H1 (cell line): ENCODE data around the gene ASCL5. TPM values are rescaled to one million over a fixed set of nuclear protein-coding genes. Genes with fewer than 3 reads are reported as not detected.

Experiments
- CTCF ChIA-PET: fragments of 300-600 bp; sonication (Branson Sonifier 250); formaldehyde crosslinking; loops from one replicate; lab custom pipeline; 2021; ENCODE audit not compliant: partially characterized antibody; lab: Charles Lee
- POLR2A ChIA-PET: fragments of 300-600 bp; sonication (Branson Sonifier 250); formaldehyde crosslinking; loops from one replicate; lab custom pipeline; 2021; ENCODE audit warnings: inconsistent platforms; ENCODE audit not compliant: partially characterized antibody; lab: Charles Lee
- DNase-seq, 2 experiments: peaks; one replicate each; pipeline versions ENCODE4 v3.0.0 to v3.0.0-alpha.2; 2010 to 2022; ENCODE audit warnings: low spot score in 2 of 2, low read depth in 1 of 2, mixed read lengths in 1 of 2
- FAIRE-seq: peaks from 2 replicates; lab custom pipeline; 2011; peaks lifted over from hg19 to GRCh38; lab: Jason Lieb, UNC
- H2AFZ ChIP-seq: 2 replicates; pipeline ENCODE4 v1.8.1; 2012; ENCODE audit warnings: low read length, inconsistent platforms
- H2AK5ac ChIP-seq: 2 replicates; pipeline ENCODE4 v1.6.1; 2013; ENCODE audit warnings: low read depth, low read length
- H2BK120ac ChIP-seq: replicated peaks from 2 replicates; pipeline ENCODE3; 2013; ENCODE audit warnings: low read depth, low read length, inconsistent platforms
- H2BK12ac ChIP-seq: 2 replicates; pipeline ENCODE4 v1.6.1; 2013; ENCODE audit warnings: low read depth, low read length
- H2BK15ac ChIP-seq: 2 replicates; pipeline ENCODE4 v1.6.1; 2013; ENCODE audit warnings: low read length
- H2BK20ac ChIP-seq: 2 replicates; pipeline ENCODE4 v1.6.1; 2013; ENCODE audit warnings: low read length
- H2BK5ac ChIP-seq: 2 replicates; pipeline ENCODE4 v1.6.1; 2013; ENCODE audit warnings: low read depth, low read length
- H3K14ac ChIP-seq: 2 replicates; pipeline ENCODE4 v1.6.1; 2013; ENCODE audit warnings: inconsistent platforms; ENCODE audit not compliant: insufficient read length
- H3K18ac ChIP-seq: 2 replicates; pipeline ENCODE4 v1.6.1; 2013; ENCODE audit warnings: low read length; ENCODE audit errors: extremely low read depth
- H3K23ac ChIP-seq: 2 replicates; pipeline ENCODE4 v1.6.1; 2013; ENCODE audit warnings: inconsistent platforms; ENCODE audit not compliant: insufficient read length
- H3K23me2 ChIP-seq: 2 replicates; pipeline ENCODE4 v1.6.1; 2013; ENCODE audit warnings: low read depth, low read length
- H3K27ac ChIP-seq: 2 replicates; pipeline ENCODE4 v1.6.1; 2011; ENCODE audit warnings: low read depth, low read length, inconsistent platforms
- H3K27me3 ChIP-seq, 4 experiments: replicated peaks in 1 of 4; 1 replicate in 1 of 4; 2 replicates in 3 of 4; pipeline versions ENCODE4 v1.6.1 to v1.8.1; 2011 to 2013; ENCODE audit warnings: low read length in 3 of 4, mild to moderate bottlenecking in 3 of 4, inconsistent platforms in 2 of 4, mixed read lengths in 2 of 4, moderate library complexity in 1 of 4; ENCODE audit not compliant: control insufficient read depth in 3 of 4, insufficient read depth in 3 of 4; ENCODE audit errors: extremely low read depth in 1 of 4
- H3K36me3 ChIP-seq, 4 experiments: 2 replicates each; pipeline versions ENCODE4 v1.6.1 to v1.8.1; 2011 to 2013; ENCODE audit warnings: mild to moderate bottlenecking in 4 of 4, low read length in 3 of 4, moderate library complexity in 2 of 4, control low read depth in 1 of 4, inconsistent platforms in 1 of 4; ENCODE audit not compliant: insufficient read depth in 4 of 4, control insufficient read depth in 2 of 4
- H3K4ac ChIP-seq: replicated peaks from 2 replicates; pipeline ENCODE3; 2013; ENCODE audit warnings: low read length, low read depth, mixed read lengths, inconsistent platforms; ENCODE audit not compliant: insufficient read length
- H3K4me1 ChIP-seq, 4 experiments: replicated peaks in 1 of 4; 1 replicate in 1 of 4; 2 replicates in 3 of 4; pipeline versions ENCODE4 v1.6.1 to v1.8.1; 2011 to 2013; ENCODE audit warnings: low read length in 3 of 4, inconsistent platforms in 2 of 4, mixed read lengths in 1 of 4; ENCODE audit not compliant: insufficient read depth in 4 of 4, control insufficient read depth in 3 of 4
- H3K4me2 ChIP-seq, 2 experiments: 2 replicates each; pipeline versions ENCODE4 v1.6.1 to v1.8.1; 2011 to 2013; ENCODE audit warnings: low read depth in 2 of 2, low read length in 2 of 2, control low read depth in 1 of 2, inconsistent platforms in 1 of 2, mild to moderate bottlenecking in 1 of 2; ENCODE audit not compliant: insufficient read depth in 1 of 2
- H3K4me3 ChIP-seq, 4 experiments: fragments of 200-600, 300-600 bp in 1 of 4; sonication (generic), shearing (Covaris generic), sonication (Bioruptor Twin) in 1 of 4; 2 replicates each; pipeline versions ENCODE4 v1.5.1 to v1.8.1; 2011 to 2016; ENCODE audit warnings: low read length in 4 of 4, low read depth in 3 of 4, control low read depth in 2 of 4, inconsistent platforms in 2 of 4, mild to moderate bottlenecking in 2 of 4, mixed read lengths in 1 of 4, moderate library complexity in 1 of 4; ENCODE audit not compliant: insufficient read depth in 2 of 4; ENCODE audit errors: extremely low read depth in 1 of 4
- H3K56ac ChIP-seq: replicated peaks from 2 replicates; pipeline ENCODE3; 2013; ENCODE audit warnings: low read depth, mild to moderate bottlenecking, mixed read lengths, low read length, inconsistent platforms; ENCODE audit not compliant: insufficient read length
- H3K79me1 ChIP-seq: 2 replicates; pipeline ENCODE4 v1.6.1; 2013; ENCODE audit warnings: low read depth, low read length, control low read depth
- H3K79me2 ChIP-seq, 2 experiments: 2 replicates each; pipeline versions ENCODE4 v1.6.1 to v1.8.1; 2012 to 2013; ENCODE audit warnings: low read length in 2 of 2, mild to moderate bottlenecking in 2 of 2, inconsistent platforms in 1 of 2; ENCODE audit not compliant: insufficient read depth in 2 of 2, control insufficient read depth in 1 of 2
- H3K9ac ChIP-seq, 4 experiments: replicated peaks in 1 of 4; 1 replicate in 1 of 4; 2 replicates in 3 of 4; pipeline versions ENCODE4 v1.6.1 to v1.8.1; 2011 to 2013; ENCODE audit warnings: low read depth in 3 of 4, low read length in 3 of 4, control low read depth in 2 of 4, mild to moderate bottlenecking in 2 of 4, moderate library complexity in 2 of 4, inconsistent platforms in 1 of 4; ENCODE audit errors: extremely low read depth in 1 of 4
- H3K9me3 ChIP-seq, 2 experiments: 2 replicates each; pipeline versions ENCODE4 v1.6.1 to v1.8.1; 2012 to 2013; ENCODE audit warnings: mild to moderate bottlenecking in 2 of 2, moderate library complexity in 2 of 2, control low read depth in 1 of 2, inconsistent platforms in 1 of 2, low read depth in 1 of 2, low read length in 1 of 2, mixed read lengths in 1 of 2; ENCODE audit not compliant: insufficient read depth in 2 of 2
- H4K20me1 ChIP-seq, 2 experiments: replicated peaks in 1 of 2; 2 replicates each; pipeline versions ENCODE3 to v1.8.1; 2011 to 2013; ENCODE audit warnings: inconsistent platforms in 2 of 2, low read length in 2 of 2, mild to moderate bottlenecking in 1 of 2; ENCODE audit not compliant: insufficient read depth in 2 of 2, control insufficient read depth in 1 of 2
- H4K5ac ChIP-seq: 2 replicates; pipeline ENCODE4 v1.6.1; 2013; ENCODE audit warnings: low read length, low read depth, mixed read lengths, inconsistent platforms; ENCODE audit not compliant: insufficient read length
- H4K8ac ChIP-seq: 2 replicates; pipeline ENCODE4 v1.8.0; 2013; ENCODE audit warnings: mild to moderate bottlenecking, moderate library complexity, low read length, inconsistent platforms; ENCODE audit not compliant: insufficient read depth; ENCODE audit errors: extremely low read depth
- H4K91ac ChIP-seq: replicated peaks from 2 replicates; pipeline ENCODE3; 2013; ENCODE audit warnings: low read length, mixed read lengths, inconsistent platforms; ENCODE audit not compliant: insufficient read length
- CHD2 ChIP-seq: IDR thresholded peaks from 2 replicates; pipeline ENCODE4 v1.6.1; 2012; ENCODE audit warnings: low read length, improper control_type of control experiment
- RAD21 ChIP-seq, 2 experiments: IDR thresholded peaks in 1 of 2; conservative IDR thresholded peaks in 1 of 2; 2 replicates each; pipeline ENCODE4 v1.6.1; 2011; ENCODE audit warnings: low read depth in 2 of 2, low read length in 2 of 2, improper control_type of control experiment in 1 of 2, inconsistent platforms in 1 of 2, mild to moderate bottlenecking in 1 of 2, moderate library complexity in 1 of 2
- SP1 ChIP-seq: IDR thresholded peaks from 2 replicates; pipeline ENCODE4 v1.6.1; 2011; ENCODE audit warnings: low read depth, low read length
- WGBS, 2 experiments: shearing (Covaris generic) in 1 of 2; methylation state at CpG; one replicate each; pipeline versions ENCODE4 v1.1.6 to v1.1.7; 2013 to 2015; ENCODE audit warnings: low lambda C conversion rate in 2 of 2, mixed read lengths in 2 of 2, inconsistent platforms in 1 of 2, low coverage in 1 of 2, missing lambda C conversion rate in 1 of 2; ENCODE audit not compliant: insufficient replicate concordance in 2 of 2, insufficient coverage in 1 of 2, insufficient read length in 1 of 2; ENCODE audit errors: extremely low coverage in 1 of 2, missing lambda C conversion rate in 1 of 2; 5-methylcytosine and 5-hydroxymethylcytosine counted together
- polyA plus RNA-seq, 7 experiments: library from polyadenylated mRNA; depleted of rRNA in 3 of 7; stranded (reverse) in 5 of 7; unstranded in 2 of 7; fragments of >200 nt in 5 of 7; fragments of 200-250 nt in 2 of 7; gene quantifications; 1 replicate in 5 of 7; 2 replicates in 1 of 7; 4 replicates in 1 of 7; pipeline versions ENCODE4 v1.2.1 to v1.2.3, GENCODE V29; 2011 to 2013; ENCODE audit warnings: missing spikeins in 2 of 7, mixed read lengths in 2 of 7
- total RNA-seq: library from RNA; stranded (reverse); fragmentation: NEBNext Ultra II Directional; extraction: Animal tissue kit (Norgen Biotek cat#: 25700); gene quantifications from 2 replicates; pipeline ENCODE4 v1.2.1, GENCODE V29; 2021

ASCL5 gene
- total and polyA plus RNA-seq, 2 of the 8 experiments (the other 6 are each of a cell fraction or from before 2014, with no cell fraction given) = 0.29 to 0.41 TPM

- Histone ChIP-seq H4K91ac (no peak overlapping the region), H3K4me2 (no peak overlapping the region), H3K18ac (no peak overlapping the region), H3K4me3 (no peak overlapping the region), H3K27ac (no peak overlapping the region), H2BK20ac (no peak overlapping the region), H2BK15ac (no peak overlapping the region), H3K4me1 (no peaks in the 10 kb centered on the region), H3K36me3 (no peaks in the 10 kb centered on the region), H4K8ac (no peak overlapping the region), H3K23me2 (no peaks in the 10 kb centered on the region), H2AFZ (no peak overlapping the region), H3K27me3 (no peaks in the 10 kb centered on the region), H4K20me1 (no peaks in the 10 kb centered on the region), H2AK5ac (no peak overlapping the region), H4K5ac (no peak overlapping the region), H3K79me1 (no peaks in the 10 kb centered on the region), H3K79me2 (no peaks in the 10 kb centered on the region), H2BK12ac (no peak overlapping the region), H3K56ac (no peak overlapping the region), H3K4ac (no peak overlapping the region), H3K9ac (no peak overlapping the region), H2BK120ac (no peak overlapping the region), H2BK5ac (no peak overlapping the region), H3K9me3 (no peaks in the 10 kb centered on the region), H3K23ac (no peak overlapping the region), H3K14ac (no peak overlapping the region)
- FAIRE-seq (no peak), DNase-seq (no peak)
- no peak for TF ChIP-seq SP1
- TF ChIP-seq RAD21 (IDR thresholded peaks at IDR 0.05 in 1 of 2, conservative IDR thresholded peaks at IDR 0.05 in 1 of 2; ENCODE audit: low read depth in 2 of 2, low read length in 2 of 2) = peak in 1 of 2 experiments; percentile 7; a peak in 1 of 4 replicates
- TF ChIP-seq CHD2 = no peak
- ChIA-PET CTCF (interaction anchor here (0.9 to 3.6 kb wide), 11 partner anchors 11 to 119 kb away, joined by 3 to 29 read pairs (median 4); no protein-coding TSS in a partner anchor), POLR2A (interaction anchor here (0.5 kb wide), 1 partner anchor 342 kb away, joined by 3 read pairs; no protein-coding TSS in a partner anchor)
- 86% methylated on average over 4 of the region's 4 CpGs; no CpG with 5 or more reads in 1 of the 2 experiments for WGBS, 2 experiments
Observed at GRCh38 chr1:201091256-201091655, 35.7 kb downstream of the ASCL5 start.
